ENCODE measurements around the gene ARHGEF28.

ARHGEF28 gene

GRCh38 chr5:73967347-73967746, 341.4 kb downstream of the ARHGEF28 start:
- TF ChIP-seq REST (IDR thresholded peaks at IDR 0.05; ENCODE audit: insufficient read depth in 1 of 2, low read depth in 2 of 2, low read length in 2 of 2) (no peak), FOXP2 (optimal IDR thresholded peaks at IDR 0.05; ENCODE audit: borderline replicate concordance, extremely low read depth, extremely low read length, insufficient read depth) (no peak), SIN3A (IDR thresholded peaks at IDR 0.05; ENCODE audit: borderline replicate concordance, insufficient read depth, low read length) (no peak), POLR2AphosphoS5 (IDR thresholded peaks at IDR 0.05; ENCODE audit: low read depth, low read length) (no peak), TAF1 (IDR thresholded peaks at IDR 0.05; ENCODE audit: borderline replicate concordance, insufficient read depth, low read length) (no peak)

GRCh38 chr5:73968246-73968645, 342.2 kb downstream of the ARHGEF28 start:
- TF ChIP-seq POLR2AphosphoS5 (IDR thresholded peaks at IDR 0.05; ENCODE audit: low read depth, low read length): no peak
- no peak for TF ChIP-seq REST (IDR thresholded peaks at IDR 0.05; ENCODE audit: insufficient read depth in 1 of 2, low read depth in 2 of 2, low read length in 2 of 2)
- no peak for TF ChIP-seq SIN3A (IDR thresholded peaks at IDR 0.05; ENCODE audit: borderline replicate concordance, insufficient read depth, low read length)

- TF ChIP-seq SIN3A (IDR thresholded peaks at IDR 0.05; ENCODE audit: borderline replicate concordance, insufficient read depth, low read length): no peak
- TF ChIP-seq FOXP2 (optimal IDR thresholded peaks at IDR 0.05; ENCODE audit: borderline replicate concordance, extremely low read depth, extremely low read length, insufficient read depth): no peak
- no peak for TF ChIP-seq POLR2AphosphoS5 (IDR thresholded peaks at IDR 0.05; ENCODE audit: low read depth, low read length)
- no peak for TF ChIP-seq TAF1 (IDR thresholded peaks at IDR 0.05; ENCODE audit: borderline replicate concordance, insufficient read depth, low read length)
- no peak for TF ChIP-seq REST (IDR thresholded peaks at IDR 0.05; ENCODE audit: insufficient read depth in 1 of 2, low read depth in 2 of 2, low read length in 2 of 2)
Measured at GRCh38 chr5:73968729-73969128, 342.7 kb downstream of the ARHGEF28 start.

- TF ChIP-seq POLR2AphosphoS5 (IDR thresholded peaks at IDR 0.05; ENCODE audit: low read depth, low read length): no peak
- TF ChIP-seq FOXP2 (optimal IDR thresholded peaks at IDR 0.05; ENCODE audit: borderline replicate concordance, extremely low read depth, extremely low read length, insufficient read depth): no peak
- no peak for TF ChIP-seq TAF1 (IDR thresholded peaks at IDR 0.05; ENCODE audit: borderline replicate concordance, insufficient read depth, low read length)
- no peak for TF ChIP-seq SIN3A (IDR thresholded peaks at IDR 0.05; ENCODE audit: borderline replicate concordance, insufficient read depth, low read length)
- TF ChIP-seq REST (IDR thresholded peaks at IDR 0.05; ENCODE audit: insufficient read depth in 1 of 2, low read depth in 2 of 2, low read length in 2 of 2): no peak
Measured at GRCh38 chr5:73969195-73970036, 343.4 kb downstream of the ARHGEF28 start.
